GM23338 (cell line): ENCODE data around the gene LRRC57. TPM values are rescaled to one million over a fixed set of nuclear protein-coding genes. Genes with fewer than 3 reads are reported as not detected.

Source experiments
- ATAC-seq: fragments of 200-7000 bp; cut with Tn5 transposase; 3 replicates; pipeline ENCODE4 v1.9.1; 2020
- DNase-seq: peaks from one replicate; pipeline ENCODE4 v3.0.0-alpha.2; 2015; ENCODE audit warnings: low spot score
- H2AFZ ChIP-seq: fragments of 200-600 bp; sonication (generic); 2 replicates; pipeline ENCODE4 v1.8.0; 2016; ENCODE audit warnings: antibody characterized with exemption, mild to moderate bottlenecking, moderate library complexity
- H3F3A ChIP-seq: fragments of 200-600 bp; sonication (generic); replicated peaks from 2 replicates; pipeline ENCODE4 v1.8.0; 2017; ENCODE audit warnings: antibody characterized with exemption, mixed run types, low read depth
- H3K27ac ChIP-seq: fragments of 200-600 bp; sonication (generic); 2 replicates; pipeline ENCODE4 v1.6.1; 2016; ENCODE audit warnings: low read depth
- H3K27me3 ChIP-seq: fragments of 200-600 bp; sonication (generic); 2 replicates; pipeline ENCODE4 v1.8.0; 2016; ENCODE audit warnings: mild to moderate bottlenecking, mixed run types, moderate library complexity; ENCODE audit not compliant: insufficient read depth
- H3K36me3 ChIP-seq: fragments of 200-600 bp; sonication (generic); 2 replicates; pipeline ENCODE4 v1.8.0; 2016; ENCODE audit warnings: mild to moderate bottlenecking; ENCODE audit not compliant: insufficient read depth
- H3K4me1 ChIP-seq: fragments of 200-600 bp; sonication (generic); 2 replicates; pipeline ENCODE4 v1.8.0; 2016; ENCODE audit warnings: mild to moderate bottlenecking, moderate library complexity; ENCODE audit not compliant: insufficient read depth
- H3K4me2 ChIP-seq: fragments of 200-600 bp; sonication (generic); 2 replicates; pipeline ENCODE4 v1.7.1; 2017; ENCODE audit warnings: mixed run types
- H3K4me3 ChIP-seq: fragments of 200-600 bp; sonication (generic); 2 replicates; pipeline ENCODE4 v1.6.1; 2016; ENCODE audit warnings: mixed run types
- H3K79me2 ChIP-seq: fragments of 200-600 bp; sonication (generic); replicated peaks from 2 replicates; pipeline ENCODE4 v1.8.0; 2017; ENCODE audit warnings: mild to moderate bottlenecking; ENCODE audit not compliant: insufficient read depth
- H3K9me2 ChIP-seq: fragments of 200-600 bp; sonication (generic); 2 replicates; pipeline ENCODE4 v1.8.0; 2017; ENCODE audit not compliant: insufficient read depth
- H4K20me1 ChIP-seq: fragments of 200-600 bp; sonication (generic); replicated peaks from 2 replicates; pipeline ENCODE4 v1.8.0; 2017; ENCODE audit warnings: mild to moderate bottlenecking; ENCODE audit not compliant: insufficient read depth
- H3K27ac Mint-ChIP-seq: 2 replicates; pipeline ENCODE4 v1.8.0; 2020; ENCODE audit warnings: inconsistent platforms, mild to moderate bottlenecking, moderate library complexity, mixed read lengths
- H3K27me3 Mint-ChIP-seq: 3 replicates; pipeline ENCODE4 v1.8.0; 2022; ENCODE audit warnings: low read depth, mild to moderate bottlenecking, moderate library complexity, mixed read lengths, inconsistent platforms; ENCODE audit not compliant: insufficient read depth, poor library complexity
- H3K36me3 Mint-ChIP-seq: 3 replicates; pipeline ENCODE4 v1.8.0; 2021; ENCODE audit warnings: low read depth, mild to moderate bottlenecking, inconsistent platforms, moderate library complexity, mixed read lengths
- H3K4me1 Mint-ChIP-seq: 3 replicates; pipeline ENCODE4 v1.8.0; 2020; ENCODE audit warnings: mild to moderate bottlenecking, inconsistent platforms, mixed read lengths
- H3K4me3 Mint-ChIP-seq: 3 replicates; pipeline ENCODE4 v1.8.0; 2021; ENCODE audit warnings: moderate library complexity, mild to moderate bottlenecking, inconsistent platforms, mixed read lengths
- H3K9me3 Mint-ChIP-seq: 3 replicates; pipeline ENCODE4 v1.8.0; 2020; ENCODE audit warnings: moderate library complexity, mild to moderate bottlenecking, inconsistent platforms, mixed read lengths
- CREB1 ChIP-seq: fragments of 250-450 bp; sonication (Bioruptor Pico); IDR thresholded peaks from 2 replicates; pipeline ENCODE4 v1.5.0; 2020; ENCODE audit warnings: low read depth, mild to moderate bottlenecking, moderate library complexity
- CTCF ChIP-seq, 2 experiments: fragments of 200-600 bp in 1 of 2; sonication (generic) in 1 of 2; conservative IDR thresholded peaks; 2 replicates each; pipeline versions ENCODE4 v1.5.1 to v1.6.1; 2016 to 2017; ENCODE audit warnings: antibody characterized with exemption in 2 of 2, low read depth in 2 of 2, mild to moderate bottlenecking in 2 of 2, moderate library complexity in 1 of 2
- ETS1 ChIP-seq: IDR thresholded peaks from 2 replicates; pipeline ENCODE4 v1.6.1; 2016; ENCODE audit warnings: antibody characterized with exemption
- EZH2 ChIP-seq: fragments of 200-600 bp; sonication (generic); IDR thresholded peaks from one replicate; pipeline ENCODE4 v1.8.0; 2017; ENCODE audit warnings: antibody characterized with exemption, mild to moderate bottlenecking, low read depth; ENCODE audit not compliant: unreplicated experiment
- EZH2phosphoT487 ChIP-seq: fragments of 200-600 bp; sonication (generic); IDR thresholded peaks from one replicate; pipeline ENCODE4 v1.8.1; 2018; ENCODE audit warnings: antibody characterized with exemption; ENCODE audit not compliant: unreplicated experiment
- JUNB ChIP-seq: IDR thresholded peaks from one replicate; pipeline ENCODE4 v1.6.1; 2016; ENCODE audit warnings: antibody characterized with exemption; ENCODE audit not compliant: unreplicated experiment
- NANOG ChIP-seq: IDR thresholded peaks from 2 replicates; pipeline ENCODE4 v1.6.1; 2016; ENCODE audit warnings: antibody characterized with exemption, borderline replicate concordance
- REST ChIP-seq: IDR thresholded peaks from one replicate; pipeline ENCODE4 v1.6.1; 2018; ENCODE audit warnings: antibody characterized with exemption; ENCODE audit not compliant: unreplicated experiment
- STAT1 ChIP-seq: IDR thresholded peaks from one replicate; pipeline ENCODE4 v1.6.1; 2016; ENCODE audit warnings: antibody characterized with exemption; ENCODE audit not compliant: unreplicated experiment
- ZNF114 ChIP-seq: fragments of 250-450 bp; sonication (Bioruptor Pico); IDR thresholded peaks from 2 replicates; pipeline ENCODE4 v1.5.0; 2020; ENCODE audit warnings: mild to moderate bottlenecking, moderate library complexity
- ZNF331 ChIP-seq: fragments of 250-450 bp; sonication (Bioruptor Pico); IDR thresholded peaks from 2 replicates; pipeline ENCODE4 v1.5.0; 2020; ENCODE audit warnings: low read depth, mild to moderate bottlenecking, moderate library complexity
- polyA plus RNA-seq: library from polyadenylated mRNA; unstranded; fragments of >200 nt; fragmentation: Nextera tagmentation; extraction: Ambion mirVana; gene quantifications from 2 replicates; pipeline ENCODE4 v1.2.1, GENCODE V29; 2016
- total RNA-seq: library from RNA; depleted of rRNA; stranded (reverse); fragments of >200 nt; shearing (Covaris generic); gene quantifications from 2 replicates; pipeline ENCODE4 v1.2.3, GENCODE V29; 2014

LRRC57 gene
- total and polyA plus RNA-seq, 2 experiments from 2014 or later, result 5.4 to 9.0 TPM

GRCh38 chr15:42504631-42505030, 44.0 kb downstream of the LRRC57 start:
- Histone ChIP-seq H3K27ac (peak overlapping the region; percentile 32; the same call in 1 of the 2 replicates), H3K36me3 (no peaks in the 10 kb centered on the region), H3K4me2 (no peak overlapping the region), H4K20me1 (peaks cover 18% of the 10 kb centered on the region), H3F3A (no peaks in the 10 kb centered on the region), H2AFZ (no peak overlapping the region), H3K4me3 (no peak overlapping the region), H3K4me1 (peaks cover 11% of the 10 kb centered on the region), H3K79me2 (peaks cover 84% of the 10 kb centered on the region), H3K27me3 (no peaks in the 10 kb centered on the region), H3K9me2 (no peaks in the 10 kb centered on the region)
- Mint-ChIP-seq H3K9me3 (no peaks in the 10 kb centered on the region), H3K27ac (no peak overlapping the region), H3K4me1 (peaks cover 9% of the 10 kb centered on the region; the same call in 2 of the 3 replicates), H3K27me3 (peaks cover 1% of the 10 kb centered on the region), H3K4me3 (no peak overlapping the region), H3K36me3 (no peaks in the 10 kb centered on the region)
- DNase-seq (no peak), ATAC-seq (no peak)
- no peak for TF ChIP-seq EZH2phosphoT487
- no peak for TF ChIP-seq ETS1
- TF ChIP-seq JUNB, result no peak
- TF ChIP-seq CREB1 (CRISPR knock-in tag), result no peak
- no peak for TF ChIP-seq NANOG
- no peak for TF ChIP-seq STAT1

- no peak for ATAC-seq
- Mint-ChIP-seq H3K27me3 (peaks cover 1% of the 10 kb centered on the region), H3K9me3 (no peaks in the 10 kb centered on the region), H3K27ac (no peak overlapping the region), H3K4me1 (peaks cover 11% of the 10 kb centered on the region; the same call in 2 of the 3 replicates), H3K4me3 (no peak overlapping the region), H3K36me3 (peaks cover 4% of the 10 kb centered on the region; the same call in 1 of the 3 replicates)
- Histone ChIP-seq H3K27ac (no peak overlapping the region), H3K36me3 (no peaks in the 10 kb centered on the region), H3K4me1 (peaks cover 19% of the 10 kb centered on the region), H3F3A (no peaks in the 10 kb centered on the region), H2AFZ (no peak overlapping the region), H3K27me3 (no peaks in the 10 kb centered on the region), H3K9me2 (no peaks in the 10 kb centered on the region), H3K4me2 (no peak overlapping the region), H3K79me2 (peaks cover 90% of the 10 kb centered on the region), H4K20me1 (peaks cover 19% of the 10 kb centered on the region), H3K4me3 (no peak overlapping the region)
- no peak for DNase-seq
- TF ChIP-seq ETS1, result no peak
- TF ChIP-seq ZNF331 (CRISPR knock-in tag), result no peak
- TF ChIP-seq CTCF (conservative IDR thresholded peaks at IDR 0.05; ENCODE audit: low read depth in 2 of 2), result no peak
- TF ChIP-seq EZH2phosphoT487, result no peak
- TF ChIP-seq NANOG, result no peak
- TF ChIP-seq ZNF114 (CRISPR knock-in tag), result no peak
- no peak for TF ChIP-seq JUNB
- TF ChIP-seq STAT1, result no peak
- no peak for TF ChIP-seq EZH2
- TF ChIP-seq REST, result no peak
- no peak for TF ChIP-seq CREB1 (CRISPR knock-in tag)
Observed at GRCh38 chr15:42503825-42504224, 44.8 kb downstream of the LRRC57 start.
